K562 (cell line): ENCODE data around the gene DVL2. TPM values are rescaled to one million over a fixed set of nuclear protein-coding genes. Genes with fewer than 3 reads are reported as not detected.

ENCODE experiments used
- ATAC-seq: fragments of 200-7000 bp; cut with Tn5 transposase; 3 replicates; pipeline ENCODE4 v1.9.1; 2020; ENCODE audit warnings: moderate library complexity
- BruUV-seq: library from RNA; stranded (reverse); fragments of 400-500 nt; replicated peaks from 2 replicates; lab custom pipeline; 2021; lab: Mats Ljungman, UMichigan
- CTCF ChIA-PET: fragments of 300-600 bp; formaldehyde crosslinking; extraction: SDS; loops from one replicate; lab custom pipeline; 2021; ENCODE audit warnings: low intra/inter-chr PET ratio; lab: Yijun Ruan, JAX
- POLR2A ChIA-PET: fragments of 300-600, 350-650 bp; sonication (Branson Sonifier 250); formaldehyde crosslinking; extraction: SDS; loops from one replicate; lab custom pipeline; 2021; ENCODE audit warnings: antibody characterized with exemption, inconsistent platforms; lab: Yijun Ruan, JAX
- DNase-seq, 4 experiments: peaks; one replicate each; pipeline versions ENCODE4 v3.0.0 to v3.0.0-alpha.2; 2011 to 2018; ENCODE audit warnings: low spot score in 3 of 4, mixed read lengths in 3 of 4; ENCODE audit errors: extremely low read depth in 1 of 4
- FAIRE-seq: peaks from 2 replicates; lab custom pipeline; 2011; peaks lifted over from hg19 to GRCh38; lab: Jason Lieb, UNC
- H2AFZ ChIP-seq: 2 replicates; pipeline ENCODE4 v1.6.0; 2011; ENCODE audit warnings: low read depth, low read length, control low read depth, inconsistent platforms
- H3K27ac ChIP-seq: fragments of 200-600 bp; 3 replicates; pipeline ENCODE4 v1.8.0; 2011; ENCODE audit warnings: low read depth, mild to moderate bottlenecking, control low read depth, inconsistent platforms, low read length, moderate library complexity, mixed read lengths; ENCODE audit errors: extremely low read depth
- H3K27me3 ChIP-seq, 2 experiments: fragments of 300-600 bp in 1 of 2; 2 replicates in 1 of 2; 3 replicates in 1 of 2; pipeline versions ENCODE4 v1.6.0 to v1.8.0; 2011; ENCODE audit warnings: inconsistent platforms in 2 of 2, low read length in 2 of 2, mild to moderate bottlenecking in 1 of 2, mixed read lengths in 1 of 2, moderate library complexity in 1 of 2; ENCODE audit not compliant: control insufficient read depth in 2 of 2, insufficient read depth in 2 of 2
- H3K36me3 ChIP-seq: fragments of 300-600 bp; 3 replicates; pipeline ENCODE4 v1.8.0; 2011; ENCODE audit warnings: mild to moderate bottlenecking, low read length, inconsistent platforms; ENCODE audit not compliant: control insufficient read depth, insufficient read depth
- H3K4me1 ChIP-seq, 2 experiments: fragments of 200-600 bp in 1 of 2; replicated peaks in 1 of 2; 2 replicates in 1 of 2; 3 replicates in 1 of 2; pipeline versions ENCODE4 v1.5.1 to v1.8.0; 2011; ENCODE audit warnings: inconsistent platforms in 2 of 2, low read length in 2 of 2, mild to moderate bottlenecking in 1 of 2, mixed read lengths in 1 of 2, moderate library complexity in 1 of 2; ENCODE audit not compliant: control insufficient read depth in 2 of 2, insufficient read depth in 2 of 2
- H3K4me2 ChIP-seq: 2 replicates; pipeline ENCODE4 v1.6.1; 2011; ENCODE audit warnings: low read length, control low read depth, inconsistent platforms, mixed read lengths; ENCODE audit not compliant: insufficient read depth
- H3K4me3 ChIP-seq: fragments of 200-600 bp; sonication (generic), shearing (Covaris generic); 2 replicates; pipeline ENCODE4 v1.5.1; 2016; ENCODE audit warnings: control low read depth, inconsistent platforms
- H3K79me2 ChIP-seq: fragments of 200-600 bp; 3 replicates; pipeline ENCODE4 v1.8.0; 2011; ENCODE audit warnings: low read length, inconsistent platforms; ENCODE audit not compliant: control insufficient read depth, insufficient read depth
- H3K9ac ChIP-seq, 2 experiments: 2 replicates each; pipeline versions ENCODE4 v1.6.0 to v1.6.1; 2011; ENCODE audit warnings: low read depth in 2 of 2, low read length in 2 of 2, control low read depth in 1 of 2, inconsistent platforms in 1 of 2, mild to moderate bottlenecking in 1 of 2, mixed read lengths in 1 of 2; ENCODE audit not compliant: insufficient read depth in 1 of 2
- H3K9me1 ChIP-seq: one replicate; pipeline ENCODE4 v1.6.0; 2011; ENCODE audit warnings: inconsistent platforms, mild to moderate bottlenecking, low read length, moderate library complexity; ENCODE audit not compliant: control insufficient read depth, insufficient read depth
- H3K9me3 ChIP-seq: replicated peaks from 2 replicates; pipeline ENCODE4 v1.5.1; 2011; ENCODE audit warnings: low read depth, low read length, inconsistent platforms; ENCODE audit not compliant: control insufficient read depth, insufficient read depth
- H4K20me1 ChIP-seq: replicated peaks from 2 replicates; pipeline ENCODE4 v1.6.1; 2011; ENCODE audit warnings: low read length, inconsistent platforms, mixed read lengths; ENCODE audit not compliant: control insufficient read depth, insufficient read depth
- ARID1B ChIP-seq: fragments of 450-650 bp; IDR thresholded peaks from 2 replicates; pipeline ENCODE4 v1.6.1; 2016; ENCODE audit warnings: antibody characterized with exemption, mild to moderate bottlenecking, inconsistent platforms
- C11orf30 ChIP-seq: fragments of 450-650 bp; IDR thresholded peaks from 2 replicates; pipeline ENCODE4 v1.6.1; 2016; ENCODE audit warnings: low read depth, mild to moderate bottlenecking
- DNMT1 ChIP-seq: fragments of 450-650 bp; IDR thresholded peaks from 2 replicates; pipeline ENCODE4 v1.6.1; 2016; ENCODE audit warnings: antibody characterized with exemption, mild to moderate bottlenecking
- ELF1 ChIP-seq: fragments of 200-800 bp; sonication (Bioruptor generic); IDR thresholded peaks from 2 replicates; pipeline ENCODE4 v1.6.1; 2016; ENCODE audit warnings: missing genetic modification characterization, missing compliant biosample characterization
- ESRRB ChIP-seq: fragments of 250-450 bp; sonication (Bioruptor Pico); IDR thresholded peaks from 2 replicates; pipeline ENCODE4 v1.5.0; 2020; ENCODE audit warnings: mild to moderate bottlenecking, moderate library complexity, borderline replicate concordance
- HOXB6 ChIP-seq: fragments of 250-450 bp; sonication (Bioruptor Pico); IDR thresholded peaks from 2 replicates; pipeline ENCODE4 v1.5.1; 2022; ENCODE audit warnings: mild to moderate bottlenecking, borderline replicate concordance
- JUN ChIP-seq, 2 experiments: sonication (generic) in 1 of 2; formaldehyde crosslinking in 1 of 2; IDR thresholded peaks; 2 replicates each; pipeline versions ENCODE4 v1.6.1 to v1.8.0; 2012 to 2022; ENCODE audit warnings: borderline replicate concordance in 2 of 2, mild to moderate bottlenecking in 2 of 2, improper control_type of control experiment in 1 of 2, low read depth in 1 of 2, low read length in 1 of 2, missing genetic modification reagents in 1 of 2
- POLR2A ChIP-seq: fragments of 450-650 bp; conservative IDR thresholded peaks from 2 replicates; pipeline ENCODE4 v1.6.1; 2016
- POLR2AphosphoS2 ChIP-seq: IDR thresholded peaks from 2 replicates; pipeline ENCODE4 v1.6.1; 2012; ENCODE audit warnings: low read length, improper control_type of control experiment
- POLR2G ChIP-seq: fragments of 200-400 bp; formaldehyde crosslinking; IDR thresholded peaks from 2 replicates; pipeline ENCODE4 v1.6.1; 2017; ENCODE audit warnings: low read depth, mild to moderate bottlenecking, antibody characterized with exemption, low read length, moderate library complexity
- RBFOX2 ChIP-seq: fragments of 200-400 bp; formaldehyde crosslinking; IDR thresholded peaks from 2 replicates; pipeline ENCODE4 v1.6.1; 2017; ENCODE audit warnings: low read depth, mild to moderate bottlenecking, low read length, moderate library complexity
- SAFB2 ChIP-seq: fragments of 200-400 bp; formaldehyde crosslinking; IDR thresholded peaks from 2 replicates; pipeline ENCODE4 v1.6.1; 2018; ENCODE audit warnings: borderline replicate concordance, low read length, low read depth, moderate library complexity; ENCODE audit not compliant: severe bottlenecking
- SLC30A9 ChIP-seq: fragments of 250-450 bp; sonication (Bioruptor Pico); IDR thresholded peaks from 2 replicates; pipeline ENCODE4 v1.8.0; 2022; ENCODE audit warnings: mild to moderate bottlenecking, moderate library complexity
- SMARCC2 ChIP-seq: fragments of 450-650 bp; IDR thresholded peaks from 2 replicates; pipeline ENCODE4 v1.6.1; 2017; ENCODE audit warnings: antibody characterized with exemption, moderate library complexity, mild to moderate bottlenecking, low read depth
- SUPT5H ChIP-seq: fragments of 450-650 bp; IDR thresholded peaks from 2 replicates; pipeline ENCODE4 v1.6.1; 2016
- TRIM24 ChIP-seq, 2 experiments: fragments of 450-650 bp; IDR thresholded peaks; 2 replicates each; pipeline ENCODE4 v1.6.1; 2016
- ZNF311 ChIP-seq: fragments of 250-450 bp; sonication (Bioruptor Pico); IDR thresholded peaks from 2 replicates; pipeline ENCODE4 v1.4.0; 2020; ENCODE audit warnings: mild to moderate bottlenecking, moderate library complexity
- ZSCAN29 ChIP-seq: fragments of 450-650 bp; IDR thresholded peaks from 2 replicates; pipeline ENCODE4 v1.6.1; 2017
- WGBS: fragments of 100-300 bp; shearing (Covaris generic); methylation state at CpG from one replicate; pipeline ENCODE4 v1.1.6; 2016; ENCODE audit warnings: low coverage, mixed read lengths; ENCODE audit not compliant: insufficient coverage; ENCODE audit errors: missing lambda C conversion rate; 5-methylcytosine and 5-hydroxymethylcytosine counted together
- in situ Hi-C: fragments of 300-500 bp; cut with MboI; formaldehyde crosslinking; loops from 4 replicates; pipeline ENCODE4 v1.15.0; 2018; ENCODE audit warnings: inconsistent platforms, mixed read lengths
- intact Hi-C: fragments of 100-400 bp; cut with micrococcal nuclease; formaldehyde crosslinking; loops from 2 replicates; pipeline ENCODE4 v1.14.2; 2022
- polyA plus RNA-seq, 8 experiments: library from polyadenylated mRNA; depleted of rRNA in 4 of 8; stranded (reverse) in 5 of 8; unstranded in 3 of 8; fragments of >200 nt; fragmentation: Nextera tagmentation in 2 of 8; fragmentation: Illumina TruSeq in 1 of 8; extraction: Ambion mirVana in 2 of 8; extraction: Trizol in 1 of 8; gene quantifications; 2 replicates each; pipeline versions ENCODE4 v1.2.1 to v1.2.3, GENCODE V29; 2011 to 2014; ENCODE audit warnings: inconsistent platforms in 1 of 8, missing spikeins in 1 of 8
- total RNA-seq, 7 experiments: library from RNA; depleted of rRNA in 6 of 7; stranded (reverse); fragments of >200 nt in 6 of 7; fragmentation: Illumina TruSeq in 2 of 7; extraction: Trizol in 2 of 7; gene quantifications; 2 replicates each; pipeline versions ENCODE4 v1.2.1 to v1.2.3, GENCODE V29; 2011 to 2021; ENCODE audit warnings: low replicate concordance in 1 of 7

DVL2 gene
- total and polyA plus RNA-seq, 9 of the 15 experiments (the other 6 are each of a cell fraction or from before 2014, with no cell fraction given): 1.3 to 49.5 (median 24.3) TPM

GRCh38 chr17:7223375-7223774, 10.9 kb downstream of the DVL2 start:
- in situ Hi-C loops: no loop called here
- no peak for ATAC-seq
- peaks cover 17 to 48% of the 10 kb centered on the region in 2 experiments for H3K4me1 ChIP-seq

GRCh38 chr17:7222972-7223292, 11.4 kb downstream of the DVL2 start:
- ATAC-seq: no peak
- intact Hi-C loops: no loop called here
- TF ChIP-seq RBFOX2 (0 out of 2 replicates have a peak, but pooled peaks have one; percentile 13), ZNF311 (CRISPR knock-in tag) (no peak), ARID1B (no peak), SUPT5H (0 out of 2 replicates have a peak, but pooled peaks have one; percentile 48), POLR2A (peak; percentile 66), SMARCC2 (no peak), JUN (IDR thresholded peaks at IDR 0.05; ENCODE audit: borderline replicate concordance, low read depth, low read length) (no peak), JUN (CRISPR knock-in tag; IDR thresholded peaks at IDR 0.05; ENCODE audit: borderline replicate concordance) (no peak), POLR2AphosphoS2 (peak; percentile 54; the same call in 1 of the 2 replicates), ZSCAN29 (no peak), SAFB2 (no peak), C11orf30 (no peak), POLR2G (0 out of 2 replicates have a peak, but pooled peaks have one; percentile 11), ESRRB (no peak)
- no peak for FAIRE-seq
- no peak overlapping the region for H3K4me3 ChIP-seq
- ChIA-PET CTCF (no interaction called here), POLR2A (interaction anchor here (7.7 kb wide), 1 partner anchor 12 kb away, joined by 73 read pairs; the partner anchor contains the start of gene DVL2)
- H3K27ac ChIP-seq: no peak overlapping the region
- H3K4me1 ChIP-seq: peaks cover 22 to 52% of the 10 kb centered on the region in 2 experiments
- H4K20me1 ChIP-seq: peaks cover 6% of the 10 kb centered on the region
- no peaks in the 10 kb centered on the region for H3K9me3 ChIP-seq
- H2AFZ ChIP-seq: no peak overlapping the region
- H3K79me2 ChIP-seq: peaks cover 24% of the 10 kb centered on the region
- in situ Hi-C loops: no loop called here
- WGBS: 85% methylated on average over 7 of the region's 7 CpGs
- DNase-seq: no peak
- BruUV-seq: no TSS peak
- peaks cover 74% of the 10 kb centered on the region; the same call in 2 of the 3 replicates for H3K36me3 ChIP-seq
- H3K9ac ChIP-seq: peak overlapping the region in 1 of 2 experiments; percentile 7; a peak in 1 of 4 replicates
- H3K4me2 ChIP-seq: no peak overlapping the region
- H3K27me3 ChIP-seq: no peaks in the 10 kb centered on the region
- peaks cover 6% of the 10 kb centered on the region for H3K9me1 ChIP-seq

More at GRCh38 chr17:7223375-7223774, 10.9 kb downstream of the DVL2 start:
- FAIRE-seq (no peak), DNase-seq (no peak)
- H4K20me1 ChIP-seq: peaks cover 6% of the 10 kb centered on the region
- intact Hi-C loops: no loop called here
- peak overlapping the region in 1 of 2 experiments; percentile 7; a peak in 1 of 4 replicates for H3K9ac ChIP-seq
- H3K9me1 ChIP-seq: peaks cover 6% of the 10 kb centered on the region
- H3K4me3 ChIP-seq: no peak overlapping the region
- 74% methylated on average over 4 of the region's 4 CpGs for WGBS
- no peak for TF ChIP-seq SLC30A9
- no peak for TF ChIP-seq HOXB6 (CRISPR knock-in tag)
- TF ChIP-seq DNMT1: no peak
- no peak for TF ChIP-seq TRIM24 (IDR thresholded peaks at IDR 0.05)
- TF ChIP-seq ELF1: no peak
- no peaks in the 10 kb centered on the region for H3K27me3 ChIP-seq
- H2AFZ ChIP-seq: no peak overlapping the region
- H3K9me3 ChIP-seq: no peaks in the 10 kb centered on the region
- POLR2A ChIA-PET: interaction anchor here (7.7 kb wide), 1 partner anchor 12 kb away, joined by 73 read pairs; the partner anchor contains the start of gene DVL2
- peaks cover 24% of the 10 kb centered on the region for H3K79me2 ChIP-seq
- no TSS peak for BruUV-seq
- no peak overlapping the region for H3K4me2 ChIP-seq
- peaks cover 79% of the 10 kb centered on the region; the same call in 2 of the 3 replicates for H3K36me3 ChIP-seq
- no peak overlapping the region for H3K27ac ChIP-seq
- CTCF ChIA-PET: no interaction called here
